Measurements from ENCODE around the gene CXCL11.

DNA sequence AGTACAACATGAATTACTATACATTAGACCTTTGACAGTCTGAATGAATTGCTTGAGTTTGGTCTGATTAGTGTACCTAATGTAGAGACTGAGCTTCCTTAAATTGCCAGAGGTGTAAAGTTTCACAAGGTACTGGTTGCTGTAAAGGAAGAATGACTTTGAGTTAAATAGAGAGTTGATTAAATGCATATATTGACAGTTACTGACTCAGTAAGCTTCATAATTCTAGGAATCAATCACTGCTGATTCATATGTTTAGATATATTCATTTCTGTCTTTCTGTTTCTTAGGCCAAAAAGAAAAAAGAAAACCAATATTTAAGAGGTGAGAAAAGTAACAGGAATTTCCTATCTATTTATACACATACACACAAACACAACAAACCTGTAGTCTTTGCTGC, 22.4 kb upstream of the CXCL11 start:
- TF ChIP-seq EP300 (IDR thresholded peaks at IDR 0.05; ENCODE audit: borderline replicate concordance in 1 of 2, control insufficient read depth in 1 of 2, low read depth in 2 of 2, low read length in 2 of 2) (peak; percentile 29 to 71; a peak in 2 of 4 replicates), NRF1 (conservative IDR thresholded peaks at IDR 0.05; ENCODE audit: low read depth, low read length) (no peak), PML (IDR thresholded peaks at IDR 0.05; ENCODE audit: low read length) (peak; percentile 94), MYC (IDR thresholded peaks at IDR 0.05; ENCODE audit: insufficient read depth, insufficient read length, insufficient replicate concordance, low read length, severe bottlenecking) (no peak), RFX5 (IDR thresholded peaks at IDR 0.05; ENCODE audit: low read depth, low read length) (no peak), EZH2 (IDR thresholded peaks at IDR 0.05; ENCODE audit: borderline replicate concordance, control insufficient read depth, low read depth, low read length) (no peak), NFYB (IDR thresholded peaks at IDR 0.05; ENCODE audit: insufficient read depth, low read depth, low read length) (no peak), CBX3 (IDR thresholded peaks at IDR 0.05; ENCODE audit: borderline replicate concordance, low read depth) (no peak), YY1 (IDR thresholded peaks at IDR 0.05; ENCODE audit: low read depth, low read length) (no peak), POLR2A (IDR thresholded peaks at IDR 0.05; ENCODE audit: low read depth, low read length) (no peak), TCF12 (IDR thresholded peaks at IDR 0.05; ENCODE audit: low read depth, low read length) (no peak)
- TF ChIP-seq, protein P1, sequence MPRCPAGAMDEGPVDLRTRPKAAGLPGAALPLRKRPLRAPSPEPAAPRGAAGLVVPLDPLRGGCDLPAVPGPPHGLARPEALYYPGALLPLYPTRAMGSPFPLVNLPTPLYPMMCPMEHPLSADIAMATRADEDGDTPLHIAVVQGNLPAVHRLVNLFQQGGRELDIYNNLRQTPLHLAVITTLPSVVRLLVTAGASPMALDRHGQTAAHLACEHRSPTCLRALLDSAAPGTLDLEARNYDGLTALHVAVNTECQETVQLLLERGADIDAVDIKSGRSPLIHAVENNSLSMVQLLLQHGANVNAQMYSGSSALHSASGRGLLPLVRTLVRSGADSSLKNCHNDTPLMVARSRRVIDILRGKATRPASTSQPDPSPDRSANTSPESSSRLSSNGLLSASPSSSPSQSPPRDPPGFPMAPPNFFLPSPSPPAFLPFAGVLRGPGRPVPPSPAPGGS (IDR thresholded peaks at IDR 0.05; ENCODE audit: borderline replicate concordance, insufficient read depth, low read depth, low read length, poor library complexity, severe bottlenecking): peak; percentile 84
- TF ChIP-seq, protein P2, sequence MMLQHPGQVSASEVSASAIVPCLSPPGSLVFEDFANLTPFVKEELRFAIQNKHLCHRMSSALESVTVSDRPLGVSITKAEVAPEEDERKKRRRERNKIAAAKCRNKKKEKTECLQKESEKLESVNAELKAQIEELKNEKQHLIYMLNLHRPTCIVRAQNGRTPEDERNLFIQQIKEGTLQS (IDR thresholded peaks at IDR 0.05; ENCODE audit: borderline replicate concordance, extremely low read depth, low read depth, low read length): no peak
